Lower leg skin (tissue), 4 donors: ENCODE data around the gene PLA2G2C. TPM values are rescaled to one million over a fixed set of nuclear protein-coding genes. Genes with fewer than 3 reads are reported as not detected.

ENCODE experiments used
- DNase-seq, 2 donors: peaks; one replicate each; pipeline ENCODE4 v3.0.0-alpha.2; 2019; ENCODE audit warnings: low spot score in 2 of 2
- H3K4me3 ChIP-seq: fragments of 200-600 bp; sonication (generic); 2 replicates; pipeline ENCODE4 v1.5.1; 2017; ENCODE audit warnings: mild to moderate bottlenecking, low read depth; ENCODE audit not compliant: poor library complexity, severe bottlenecking
- POLR2A ChIP-seq, 2 donors: fragments of 450-650 bp; IDR thresholded peaks; one replicate each; pipeline ENCODE4 v1.6.1; 2016 to 2017; ENCODE audit warnings: antibody characterized with exemption in 2 of 2, mild to moderate bottlenecking in 1 of 2, moderate library complexity in 1 of 2
- WGBS, 2 donors: methylation state at CpG; one replicate each; pipeline ENCODE4 v1.1.5; 2018; 5-methylcytosine and 5-hydroxymethylcytosine counted together
- intact Hi-C: fragments of 100-400 bp; cut with DNase I; formaldehyde crosslinking; loops from one replicate; pipeline ENCODE4 v1.15.0; 2023; ENCODE audit warnings: low total_unique reads
- total RNA-seq, 4 donors: library from RNA; depleted of rRNA; stranded (reverse); fragments of >200 nt; gene quantifications; one replicate each; pipeline ENCODE4 v1.1.0, GENCODE V29; 2016
- TF ChIP-seq, protein P1 (sequence below), 3 donors: fragments of 450-650 bp; IDR thresholded peaks; one replicate each; pipeline ENCODE4 v1.5.1; 2016; ENCODE audit warnings: antibody characterized with exemption in 3 of 3, mild to moderate bottlenecking in 3 of 3, moderate library complexity in 2 of 3

The PLA2G2C gene
- total RNA-seq, 4 donors from 2014 or later: 0.10 TPM; not detected in 3

DNA sequence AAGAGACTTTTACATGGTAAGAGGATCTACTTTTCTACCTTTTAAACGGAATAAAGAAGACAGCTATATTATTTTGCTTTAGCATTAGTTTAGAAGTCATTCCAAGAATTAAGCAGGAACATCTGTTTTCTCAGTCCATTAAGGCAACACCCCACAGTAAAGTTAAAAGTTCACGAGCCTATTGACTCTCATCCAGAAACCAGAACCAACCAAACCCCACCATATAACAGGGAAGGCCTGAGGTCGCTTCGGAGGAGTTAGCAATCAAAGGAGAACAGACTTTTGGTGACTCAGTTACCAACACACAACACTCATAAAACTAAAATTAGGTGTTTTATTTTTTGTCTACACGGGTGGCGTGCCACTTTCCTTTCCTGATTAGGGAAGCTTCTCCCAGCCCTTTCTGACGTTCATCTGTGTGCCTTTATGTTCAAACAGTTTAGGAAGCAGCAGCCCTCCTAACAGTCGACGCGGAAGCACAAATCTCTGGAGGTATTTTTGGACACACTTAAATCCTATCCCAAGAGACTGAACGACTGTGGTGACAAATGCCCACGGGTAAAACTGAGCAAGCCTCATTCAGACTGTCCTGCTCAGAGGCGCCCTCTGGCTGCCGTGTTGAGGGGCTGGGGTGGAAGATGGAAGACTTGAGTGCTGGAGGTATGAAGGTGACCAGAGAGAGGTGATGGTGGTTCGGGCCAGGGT, 8.6 kb upstream of the PLA2G2C start:
- no peak overlapping the region for H3K4me3 ChIP-seq
- TF ChIP-seq POLR2A (IDR thresholded peaks at IDR 0.05): no peak
- TF ChIP-seq, protein P1, sequence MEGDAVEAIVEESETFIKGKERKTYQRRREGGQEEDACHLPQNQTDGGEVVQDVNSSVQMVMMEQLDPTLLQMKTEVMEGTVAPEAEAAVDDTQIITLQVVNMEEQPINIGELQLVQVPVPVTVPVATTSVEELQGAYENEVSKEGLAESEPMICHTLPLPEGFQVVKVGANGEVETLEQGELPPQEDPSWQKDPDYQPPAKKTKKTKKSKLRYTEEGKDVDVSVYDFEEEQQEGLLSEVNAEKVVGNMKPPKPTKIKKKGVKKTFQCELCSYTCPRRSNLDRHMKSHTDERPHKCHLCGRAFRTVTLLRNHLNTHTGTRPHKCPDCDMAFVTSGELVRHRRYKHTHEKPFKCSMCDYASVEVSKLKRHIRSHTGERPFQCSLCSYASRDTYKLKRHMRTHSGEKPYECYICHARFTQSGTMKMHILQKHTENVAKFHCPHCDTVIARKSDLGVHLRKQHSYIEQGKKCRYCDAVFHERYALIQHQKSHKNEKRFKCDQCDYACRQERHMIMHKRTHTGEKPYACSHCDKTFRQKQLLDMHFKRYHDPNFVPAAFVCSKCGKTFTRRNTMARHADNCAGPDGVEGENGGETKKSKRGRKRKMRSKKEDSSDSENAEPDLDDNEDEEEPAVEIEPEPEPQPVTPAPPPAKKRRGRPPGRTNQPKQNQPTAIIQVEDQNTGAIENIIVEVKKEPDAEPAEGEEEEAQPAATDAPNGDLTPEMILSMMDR (IDR thresholded peaks at IDR 0.05): peak in 1 of 3 donors; percentile 59
- DNase-seq: peak; percentile 49 to 91
- 15 to 17% methylated on average over 15 of the region's 15 CpGs for WGBS, 2 donors
- intact Hi-C loops: no loop called here

DNA sequence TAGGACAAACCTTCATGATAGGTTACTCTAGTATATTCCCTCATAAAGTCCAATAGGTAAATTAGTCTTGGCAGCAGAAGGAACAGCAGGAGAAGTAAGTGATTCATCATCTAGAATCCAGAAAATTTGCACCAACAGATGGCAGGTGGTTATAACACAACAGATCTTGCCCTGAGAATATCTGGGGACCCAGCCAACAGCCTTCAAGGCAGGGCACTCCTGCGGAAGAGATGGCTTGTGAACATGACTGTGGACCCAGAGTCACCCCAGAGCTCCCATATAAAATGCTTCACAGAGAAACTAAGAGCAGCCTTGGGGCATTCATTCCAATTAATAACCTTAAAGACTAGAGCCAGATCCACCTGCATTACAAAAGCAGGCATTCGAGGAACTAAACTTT, 7.9 kb upstream of the PLA2G2C start:
- no peak overlapping the region for H3K4me3 ChIP-seq
- intact Hi-C loops: no loop called here
- DNase-seq: no peak
- TF ChIP-seq POLR2A (IDR thresholded peaks at IDR 0.05): no peak
- TF ChIP-seq, protein P1 (IDR thresholded peaks at IDR 0.05): no peak
- 47 to 50% methylated on average over 2 of the region's 2 CpGs for WGBS, 2 donors

DNA sequence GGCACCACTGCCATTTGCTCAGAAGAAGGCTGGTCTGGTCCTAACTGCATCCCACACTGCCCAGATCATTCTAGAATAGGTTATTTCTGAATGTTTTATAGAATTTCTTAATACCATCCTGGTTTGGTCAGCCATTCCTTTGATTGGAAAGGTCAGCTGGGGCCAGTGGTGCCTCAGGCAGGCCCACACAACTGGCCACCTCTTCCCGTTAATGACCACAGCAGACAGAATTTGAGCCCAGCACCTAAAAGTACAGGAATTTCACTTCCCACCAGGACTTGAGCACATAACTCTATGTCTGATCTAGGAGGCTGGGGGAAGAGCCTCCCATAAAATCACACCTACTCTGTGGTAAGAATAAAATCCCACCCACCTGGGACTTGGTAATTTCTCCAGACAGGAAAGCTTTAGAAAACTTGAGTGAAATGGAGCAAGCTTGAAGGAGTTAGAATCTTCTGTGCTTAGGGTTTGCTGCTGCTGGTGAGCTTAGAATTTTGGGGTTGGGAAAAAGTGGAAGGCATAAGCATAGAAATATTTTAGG, 6.6 kb upstream of the PLA2G2C start:
- H3K4me3 ChIP-seq: no peak overlapping the region
- WGBS, 2 donors: 82 to 90% methylated on average over 1 of the region's 1 CpG
- DNase-seq: no peak
- TF ChIP-seq, protein P1 (IDR thresholded peaks at IDR 0.05): no peak
- no peak for TF ChIP-seq POLR2A (IDR thresholded peaks at IDR 0.05)
- intact Hi-C loops: no loop called here

DNA sequence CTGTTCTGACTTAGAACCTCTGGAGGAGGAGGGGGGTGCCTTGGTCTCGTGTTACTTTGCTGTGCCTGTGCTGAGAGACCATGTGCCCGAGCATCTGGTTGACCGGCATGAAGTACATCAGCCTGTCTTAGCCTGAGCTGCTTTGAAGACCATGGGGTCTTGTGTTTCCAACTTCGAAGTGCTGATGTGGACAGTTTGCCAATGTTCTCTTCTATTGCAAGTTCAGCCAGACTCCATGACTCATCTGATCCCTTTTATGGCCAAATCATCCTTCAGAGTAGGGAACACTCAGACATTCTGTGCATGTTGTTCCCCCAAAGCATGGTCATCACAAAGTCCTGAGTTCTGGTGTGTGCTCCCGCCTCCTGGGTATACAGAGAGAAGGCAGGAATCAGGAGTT, 6.0 kb upstream of the PLA2G2C start:
- no peak for TF ChIP-seq POLR2A (IDR thresholded peaks at IDR 0.05)
- TF ChIP-seq, protein P1 (IDR thresholded peaks at IDR 0.05): no peak
- no peak for DNase-seq
- 59 to 69% methylated on average over 5 of the region's 5 CpGs for WGBS, 2 donors
- intact Hi-C loops: no loop called here
- no peak overlapping the region for H3K4me3 ChIP-seq

DNA sequence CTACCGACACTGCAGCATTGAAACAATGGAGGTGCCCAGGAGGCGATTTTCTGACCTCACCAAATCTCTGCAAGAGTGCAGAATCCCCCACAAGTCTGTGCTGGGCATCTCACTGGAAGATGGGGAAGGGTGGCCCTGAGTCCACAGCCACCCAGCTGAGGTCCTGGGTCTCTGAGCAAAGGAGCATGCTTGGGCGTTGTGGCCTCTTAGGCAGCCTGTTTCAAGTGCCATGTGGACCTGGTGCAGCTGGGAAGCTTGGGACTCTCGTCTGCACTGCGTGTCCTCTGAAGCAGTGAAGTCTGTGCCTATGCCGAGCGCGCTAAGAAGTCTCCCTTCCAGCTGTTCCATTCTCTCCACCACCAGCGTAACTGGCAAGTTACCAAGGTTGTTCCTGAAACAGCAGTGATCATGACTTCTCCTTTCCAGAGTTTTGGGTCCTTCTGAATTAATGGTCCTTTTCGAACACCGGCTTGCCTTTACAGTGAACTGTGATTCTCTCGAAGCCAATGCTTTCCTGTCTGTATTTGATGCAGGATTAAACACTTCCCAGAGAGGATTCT, 5.0 kb upstream of the PLA2G2C start:
- H3K4me3 ChIP-seq: no peak overlapping the region
- DNase-seq: no peak
- TF ChIP-seq POLR2A (IDR thresholded peaks at IDR 0.05): no peak
- TF ChIP-seq, protein P1 (IDR thresholded peaks at IDR 0.05): no peak
- 88 to 89% methylated on average over 12 of the region's 12 CpGs for WGBS, 2 donors
- intact Hi-C loops: no loop called here
